Measurements from ENCODE around the gene TRIM58.

Gene TRIM58

GRCh38 chr1:247857069-247857984 lies at the start of gene TRIM58:
Gene TRIM58 (plus strand): TSS chr1:247857187. CDS start chr1:247857247, 60 bp downstream.
- DNase-seq = peak; percentile 42 to 62

GRCh38 chr1:247812637-247813036 lies 44.4 kb upstream of the TRIM58 start:
- DNase-seq = no peak

- DNase-seq = no peak
Measured at GRCh38 chr1:247822060-247822459, 34.9 kb upstream of the TRIM58 start.

- DNase-seq = no peak
Measured at GRCh38 chr1:247824023-247824422, 33.0 kb upstream of the TRIM58 start, which contains the start of gene OR14A16. Gene OR14A16 (minus strand): TSS chr1:247824119. CDS start chr1:247815729, 8,390 bp downstream.

GRCh38 chr1:247825362-247825761 lies 31.6 kb upstream of the TRIM58 start:
- DNase-seq = no peak

- no peak for DNase-seq
Measured at GRCh38 chr1:247829656-247830055, 27.3 kb upstream of the TRIM58 start.

GRCh38 chr1:247833601-247834000 lies 23.4 kb upstream of the TRIM58 start:
- no peak for DNase-seq

GRCh38 chr1:247840818-247841217 lies 16.2 kb upstream of the TRIM58 start:
- DNase-seq = no peak

GRCh38 chr1:247841796-247842195 lies 15.2 kb upstream of the TRIM58 start, which contains the start of gene OR11L1:
Gene OR11L1 (minus strand): TSS chr1:247841896. CDS start chr1:247841896, 0 bp downstream.
- DNase-seq = no peak

- no peak for DNase-seq
Measured at GRCh38 chr1:247843411-247843810, 13.6 kb upstream of the TRIM58 start.

GRCh38 chr1:247845011-247845692 lies 11.8 kb upstream of the TRIM58 start:
- no peak for DNase-seq

GRCh38 chr1:247845693-247846017 lies 11.3 kb upstream of the TRIM58 start:
- DNase-seq = no peak

GRCh38 chr1:247848346-247848745 lies 8.6 kb upstream of the TRIM58 start:
- no peak for DNase-seq

- DNase-seq = no peak
Measured at GRCh38 chr1:247849616-247850015, 7.4 kb upstream of the TRIM58 start.

GRCh38 chr1:247854899-247855545 lies 2.0 kb upstream of the TRIM58 start:
- no peak for DNase-seq

- no peak for DNase-seq
Measured at GRCh38 chr1:247855911-247856310, 1.1 kb upstream of the TRIM58 start.

- DNase-seq = no peak
Measured at GRCh38 chr1:247857985-247858619, 1.1 kb downstream of the TRIM58 start.

GRCh38 chr1:247862756-247863155 lies 5.8 kb downstream of the TRIM58 start:
- no peak for DNase-seq

GRCh38 chr1:247864644-247865043 lies 7.7 kb downstream of the TRIM58 start:
- no peak for DNase-seq

GRCh38 chr1:247865416-247865815 lies 8.4 kb downstream of the TRIM58 start:
- no peak for DNase-seq

- no peak for DNase-seq
Measured at GRCh38 chr1:247883346-247883745, 26.4 kb downstream of the TRIM58 start.

- no peak for DNase-seq
Measured at GRCh38 chr1:247884797-247885413, 27.9 kb downstream of the TRIM58 start.

All from activated T-cell treated with anti-CD3 and anti-CD28 coated beads, Interleukin-2, amount 50 U/mL, for 48 hours (primary cell).